IMR-90 (cell line): ENCODE measurements around the gene PLA2G4D.

Experiments
- MAFK ChIP-seq: IDR thresholded peaks from 2 replicates; pipeline ENCODE4 v1.6.1; 2012; ENCODE audit warnings: low read depth, low read length, improper control_type of control experiment
- POLR2A ChIP-seq: IDR thresholded peaks from 2 replicates; pipeline ENCODE4 v1.6.1; 2012; ENCODE audit warnings: mild to moderate bottlenecking, low read depth, low read length
- RAD21 ChIP-seq: IDR thresholded peaks from 2 replicates; pipeline ENCODE4 v1.6.1; 2012; ENCODE audit warnings: low read length, improper control_type of control experiment
- SMC3 ChIP-seq: fragments of 150-350 bp; IDR thresholded peaks from 2 replicates; pipeline ENCODE4 v1.6.1; 2016; ENCODE audit warnings: low read depth, mild to moderate bottlenecking, antibody characterized with exemption, low read length, moderate library complexity
- TF ChIP-seq, protein P1 (sequence below): conservative IDR thresholded peaks from 2 replicates; pipeline ENCODE4 v1.5.1; 2012; ENCODE audit warnings: mild to moderate bottlenecking, low read depth, low read length, improper control_type of control experiment

DNA sequence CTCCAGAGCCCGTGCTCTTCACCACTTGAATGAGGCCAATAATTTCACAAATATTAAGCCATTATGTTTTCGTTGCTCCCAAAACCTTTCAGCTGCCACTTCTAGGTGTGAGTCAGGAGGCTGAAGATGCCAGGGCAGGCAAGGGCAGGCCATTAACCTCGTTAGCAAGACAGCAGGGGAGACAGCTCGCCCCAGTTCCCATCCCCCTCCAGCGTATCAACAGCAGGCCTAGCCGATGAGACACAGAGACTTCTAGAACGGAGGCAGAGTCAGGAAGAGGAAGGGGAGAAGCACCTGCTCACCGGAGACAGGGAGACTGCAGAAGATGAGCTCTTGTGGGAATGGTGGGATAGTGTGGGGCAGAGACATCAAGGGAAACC lies 45.6 kb downstream of the PLA2G4D start:
- no peak for TF ChIP-seq SMC3
- TF ChIP-seq POLR2A: no peak
- TF ChIP-seq, protein P1, sequence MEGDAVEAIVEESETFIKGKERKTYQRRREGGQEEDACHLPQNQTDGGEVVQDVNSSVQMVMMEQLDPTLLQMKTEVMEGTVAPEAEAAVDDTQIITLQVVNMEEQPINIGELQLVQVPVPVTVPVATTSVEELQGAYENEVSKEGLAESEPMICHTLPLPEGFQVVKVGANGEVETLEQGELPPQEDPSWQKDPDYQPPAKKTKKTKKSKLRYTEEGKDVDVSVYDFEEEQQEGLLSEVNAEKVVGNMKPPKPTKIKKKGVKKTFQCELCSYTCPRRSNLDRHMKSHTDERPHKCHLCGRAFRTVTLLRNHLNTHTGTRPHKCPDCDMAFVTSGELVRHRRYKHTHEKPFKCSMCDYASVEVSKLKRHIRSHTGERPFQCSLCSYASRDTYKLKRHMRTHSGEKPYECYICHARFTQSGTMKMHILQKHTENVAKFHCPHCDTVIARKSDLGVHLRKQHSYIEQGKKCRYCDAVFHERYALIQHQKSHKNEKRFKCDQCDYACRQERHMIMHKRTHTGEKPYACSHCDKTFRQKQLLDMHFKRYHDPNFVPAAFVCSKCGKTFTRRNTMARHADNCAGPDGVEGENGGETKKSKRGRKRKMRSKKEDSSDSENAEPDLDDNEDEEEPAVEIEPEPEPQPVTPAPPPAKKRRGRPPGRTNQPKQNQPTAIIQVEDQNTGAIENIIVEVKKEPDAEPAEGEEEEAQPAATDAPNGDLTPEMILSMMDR: no peak
- no peak for TF ChIP-seq RAD21
- TF ChIP-seq MAFK: no peak
